Endothelial cell (in vitro differentiated cells): ENCODE data around the gene MB. TPM values are rescaled to one million over a fixed set of nuclear protein-coding genes. Genes with fewer than 3 reads are reported as not detected.
A peak's percentile ranks its signal among the peaks of the same experiment; 100 is the strongest.

ENCODE experiments used
- DNase-seq: peaks from one replicate; pipeline ENCODE4 v3.0.0; 2021; ENCODE audit warnings: low spot score
- H3K27ac Mint-ChIP-seq: one replicate; pipeline ENCODE4 v1.8.0; 2021; ENCODE audit warnings: mixed read lengths, inconsistent platforms; ENCODE audit not compliant: unreplicated experiment
- H3K27me3 Mint-ChIP-seq: one replicate; pipeline ENCODE4 v1.8.0; 2021; ENCODE audit warnings: mild to moderate bottlenecking, moderate library complexity, mixed read lengths, inconsistent platforms; ENCODE audit not compliant: unreplicated experiment
- H3K36me3 Mint-ChIP-seq: one replicate; pipeline ENCODE4 v1.8.0; 2021; ENCODE audit warnings: mild to moderate bottlenecking, low read depth, mixed read lengths, inconsistent platforms; ENCODE audit not compliant: unreplicated experiment
- H3K4me1 Mint-ChIP-seq: one replicate; pipeline ENCODE4 v1.8.0; 2021; ENCODE audit warnings: mild to moderate bottlenecking, mixed read lengths, inconsistent platforms; ENCODE audit not compliant: unreplicated experiment
- H3K4me3 Mint-ChIP-seq: one replicate; pipeline ENCODE4 v1.8.0; 2021; ENCODE audit warnings: mild to moderate bottlenecking, mixed read lengths, inconsistent platforms; ENCODE audit not compliant: unreplicated experiment
- H3K9me3 Mint-ChIP-seq: one replicate; pipeline ENCODE4 v1.8.0; 2021; ENCODE audit warnings: mixed read lengths, inconsistent platforms; ENCODE audit not compliant: unreplicated experiment
- CTCF ChIP-seq: fragments of 200-600 bp; sonication (generic); IDR thresholded peaks from one replicate; pipeline ENCODE4 v1.5.0; 2021; ENCODE audit warnings: antibody characterized with exemption; ENCODE audit not compliant: unreplicated experiment
- total RNA-seq: library from RNA; stranded (reverse); fragmentation: NEBNext Ultra II Directional; extraction: Animal tissue kit (Norgen Biotek cat#: 25700); gene quantifications from one replicate; pipeline ENCODE4 v1.2.1, GENCODE V29; 2021; ENCODE audit not compliant: unreplicated experiment

The MB gene
- total RNA-seq, 1 donor from 2014 or later = not detected

DNA sequence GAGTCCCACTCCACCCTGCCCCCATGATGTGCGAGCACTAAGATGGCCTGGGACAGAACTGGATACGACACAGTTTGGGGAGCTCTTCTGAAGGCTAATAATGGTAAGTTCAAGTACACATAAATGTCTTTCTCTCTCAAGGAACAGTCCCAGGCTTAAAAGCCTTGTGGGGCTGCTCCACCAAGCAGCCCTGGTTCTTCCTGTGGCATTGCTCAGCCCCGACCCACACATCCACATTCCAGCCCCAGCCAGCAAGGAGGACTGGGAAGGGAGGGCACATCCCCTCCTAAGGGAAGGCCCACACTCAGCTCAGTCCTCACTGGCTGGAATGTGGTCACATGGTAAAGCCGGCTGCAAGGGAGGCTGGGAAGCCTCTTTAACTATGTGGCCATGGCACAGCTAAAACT, 13.3 kb upstream of the MB start:
- H3K27me3 Mint-ChIP-seq = peaks cover 11% of the 10 kb centered on the region
- H3K27ac Mint-ChIP-seq = no peak overlapping the region
- H3K4me1 Mint-ChIP-seq = peaks cover 17% of the 10 kb centered on the region
- H3K36me3 Mint-ChIP-seq = no peaks in the 10 kb centered on the region
- H3K9me3 Mint-ChIP-seq = no peaks in the 10 kb centered on the region
- no peak for DNase-seq
- no peak overlapping the region for H3K4me3 Mint-ChIP-seq
- TF ChIP-seq CTCF = no peak

GRCh38 chr22:35629406-35630216, 12.5 kb upstream of the MB start:
- peaks cover 17% of the 10 kb centered on the region for H3K4me1 Mint-ChIP-seq
- H3K27ac Mint-ChIP-seq = no peak overlapping the region
- no peak for DNase-seq
- H3K36me3 Mint-ChIP-seq = no peaks in the 10 kb centered on the region
- H3K9me3 Mint-ChIP-seq = no peaks in the 10 kb centered on the region
- H3K27me3 Mint-ChIP-seq = peaks cover 11% of the 10 kb centered on the region
- no peak overlapping the region for H3K4me3 Mint-ChIP-seq
- TF ChIP-seq CTCF = no peak

GRCh38 chr22:35628732-35629131, 11.6 kb upstream of the MB start:
- H3K9me3 Mint-ChIP-seq = no peaks in the 10 kb centered on the region
- H3K4me1 Mint-ChIP-seq = peaks cover 13% of the 10 kb centered on the region
- H3K27ac Mint-ChIP-seq = no peak overlapping the region

DNA sequence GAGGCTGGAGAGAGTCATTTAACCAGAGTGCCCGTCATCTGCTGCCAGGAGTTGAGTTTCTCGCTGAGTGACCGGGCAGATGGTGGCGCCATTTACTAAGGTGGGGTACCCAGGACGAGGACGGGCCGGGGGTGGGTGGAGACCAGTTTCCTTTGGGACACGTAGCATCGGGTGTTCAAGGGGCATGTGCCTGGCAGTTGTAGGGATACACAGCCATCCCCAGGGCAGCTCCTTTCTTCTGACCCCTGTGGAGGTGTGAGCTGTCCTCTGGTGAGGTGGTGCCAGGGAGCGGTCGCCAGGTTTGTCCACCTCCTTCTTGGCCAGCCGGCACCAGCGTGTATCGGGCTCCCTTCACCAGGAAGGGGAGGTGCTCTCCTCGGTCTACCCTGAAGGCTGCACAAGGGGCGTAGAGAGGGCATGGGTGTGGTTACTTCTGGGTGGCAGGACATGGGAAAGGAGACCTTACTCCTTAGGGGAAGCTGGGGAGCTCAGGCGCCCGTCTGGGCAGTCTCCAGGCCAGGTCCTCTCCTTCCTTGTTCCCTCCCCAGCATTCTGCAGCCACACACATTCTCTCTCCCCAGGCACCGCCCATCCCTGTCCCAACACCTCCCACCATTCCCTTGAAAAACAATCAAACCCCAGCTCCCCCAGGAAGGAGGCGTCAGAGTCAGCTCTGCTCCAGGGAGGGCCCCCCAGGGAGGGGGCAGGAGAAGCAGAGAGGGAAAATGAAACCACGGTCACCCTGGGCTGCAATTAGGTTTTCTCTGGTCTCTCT, 10.3 kb upstream of the MB start:
- Mint-ChIP-seq H3K27me3 (peaks cover 5% of the 10 kb centered on the region), H3K9me3 (no peaks in the 10 kb centered on the region), H3K27ac (no peak overlapping the region), H3K4me1 (peaks cover 3% of the 10 kb centered on the region), H3K36me3 (no peaks in the 10 kb centered on the region), H3K4me3 (peak overlapping the region; percentile 83)
- DNase-seq = peak; percentile 47
- TF ChIP-seq CTCF = no peak

More at GRCh38 chr22:35628732-35629131, 11.6 kb upstream of the MB start:
- no peak for TF ChIP-seq CTCF
- Mint-ChIP-seq H3K4me3 (no peak overlapping the region), H3K36me3 (no peaks in the 10 kb centered on the region), H3K27me3 (peaks cover 10% of the 10 kb centered on the region)
- DNase-seq = no peak
